Measurements from ENCODE around the gene BABAM1. TPM values are rescaled to one million over a fixed set of nuclear protein-coding genes. Genes with fewer than 3 reads are reported as not detected.

BABAM1 gene
- total RNA-seq, 1 experiment from 2014 or later, result 93.3 TPM

DNA sequence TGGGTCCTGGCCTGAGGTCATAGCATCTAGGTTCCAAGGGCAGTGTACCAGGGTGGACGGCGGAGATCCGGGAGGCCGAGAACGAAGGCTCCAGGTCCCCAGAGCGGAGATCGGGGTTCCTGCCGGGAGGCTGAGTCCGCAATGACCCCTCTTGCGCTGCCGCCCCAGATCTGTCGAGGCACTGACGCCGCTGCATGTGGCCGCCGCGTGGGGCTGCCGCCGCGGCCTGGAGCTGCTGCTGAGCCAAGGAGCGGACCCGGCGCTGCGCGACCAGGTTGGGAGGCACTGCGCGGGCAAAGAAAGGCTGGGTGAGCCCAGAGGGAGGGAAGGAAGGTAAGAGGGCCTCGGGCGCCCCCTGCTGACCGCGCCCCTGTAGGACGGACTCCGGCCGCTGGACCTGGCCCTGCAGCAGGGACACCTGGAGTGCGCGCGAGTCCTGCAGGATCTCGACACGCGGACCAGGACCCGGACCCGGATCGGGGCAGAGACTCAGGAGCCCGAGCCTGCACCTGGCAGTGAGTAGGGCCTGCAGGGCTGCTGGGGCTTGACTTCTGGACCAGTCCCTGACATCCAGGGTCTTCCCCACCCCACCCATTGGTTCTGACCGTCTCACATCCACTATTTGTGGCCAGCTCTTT, 15.4 kb downstream of the BABAM1 start:
- H4K20me1 ChIP-seq (ENCODE audit: insufficient read depth), result no peaks in the 10 kb centered on the region
- H3K27me3 ChIP-seq (ENCODE audit: insufficient read depth, low read length), result no peaks in the 10 kb centered on the region
- H3K4me2 ChIP-seq (ENCODE audit: low read length), result peak overlapping the region; percentile 82
- no TSS peak for BruUV-seq (replicated peaks)
- TF ChIP-seq, protein P1, sequence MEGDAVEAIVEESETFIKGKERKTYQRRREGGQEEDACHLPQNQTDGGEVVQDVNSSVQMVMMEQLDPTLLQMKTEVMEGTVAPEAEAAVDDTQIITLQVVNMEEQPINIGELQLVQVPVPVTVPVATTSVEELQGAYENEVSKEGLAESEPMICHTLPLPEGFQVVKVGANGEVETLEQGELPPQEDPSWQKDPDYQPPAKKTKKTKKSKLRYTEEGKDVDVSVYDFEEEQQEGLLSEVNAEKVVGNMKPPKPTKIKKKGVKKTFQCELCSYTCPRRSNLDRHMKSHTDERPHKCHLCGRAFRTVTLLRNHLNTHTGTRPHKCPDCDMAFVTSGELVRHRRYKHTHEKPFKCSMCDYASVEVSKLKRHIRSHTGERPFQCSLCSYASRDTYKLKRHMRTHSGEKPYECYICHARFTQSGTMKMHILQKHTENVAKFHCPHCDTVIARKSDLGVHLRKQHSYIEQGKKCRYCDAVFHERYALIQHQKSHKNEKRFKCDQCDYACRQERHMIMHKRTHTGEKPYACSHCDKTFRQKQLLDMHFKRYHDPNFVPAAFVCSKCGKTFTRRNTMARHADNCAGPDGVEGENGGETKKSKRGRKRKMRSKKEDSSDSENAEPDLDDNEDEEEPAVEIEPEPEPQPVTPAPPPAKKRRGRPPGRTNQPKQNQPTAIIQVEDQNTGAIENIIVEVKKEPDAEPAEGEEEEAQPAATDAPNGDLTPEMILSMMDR (IDR thresholded peaks at IDR 0.05 in 2 of 3, conservative IDR thresholded peaks at IDR 0.05 in 1 of 3; ENCODE audit: borderline replicate concordance in 1 of 3, insufficient read depth in 1 of 3, low read depth in 2 of 3, low read length in 2 of 3), result peak; percentile 83 to 93 (median 91)
- TF ChIP-seq ELF1 (IDR thresholded peaks at IDR 0.05; ENCODE audit: borderline replicate concordance, low read depth), result no peak
- TF ChIP-seq YY1 (IDR thresholded peaks at IDR 0.05; ENCODE audit: extremely low read depth, insufficient replicate concordance, low read depth, low read length), result no peak
- TF ChIP-seq SIN3A (IDR thresholded peaks at IDR 0.05; ENCODE audit: low read depth), result no peak
- no peak for TF ChIP-seq ZNF274 (IDR thresholded peaks at IDR 0.05; ENCODE audit: low read depth, low read length)
- TF ChIP-seq, protein P2, sequence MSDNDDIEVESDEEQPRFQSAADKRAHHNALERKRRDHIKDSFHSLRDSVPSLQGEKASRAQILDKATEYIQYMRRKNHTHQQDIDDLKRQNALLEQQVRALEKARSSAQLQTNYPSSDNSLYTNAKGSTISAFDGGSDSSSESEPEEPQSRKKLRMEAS (IDR thresholded peaks at IDR 0.05), result peak; percentile 82
- no peak for TF ChIP-seq POLR2AphosphoS5 (IDR thresholded peaks at IDR 0.05; ENCODE audit: low read depth, low read length)
- peak; percentile 40 for TF ChIP-seq POLR2A (IDR thresholded peaks at IDR 0.05; ENCODE audit: borderline replicate concordance, extremely low read depth, insufficient read depth, insufficient read length)
- TF ChIP-seq RAD21 (IDR thresholded peaks at IDR 0.05; ENCODE audit: low read depth), result peak; percentile 96
- peak; percentile 30; the same call in 1 of the 2 replicates for TF ChIP-seq ZFX (IDR thresholded peaks at IDR 0.05)
- no peak for TF ChIP-seq EGR1 (IDR thresholded peaks at IDR 0.05; ENCODE audit: low read depth)
- TF ChIP-seq TCF7L2 (IDR thresholded peaks at IDR 0.05; ENCODE audit: borderline replicate concordance, extremely low read depth, insufficient read depth, insufficient read length), result peak; percentile 39
- peak overlapping the region; percentile 74 for H3K27ac ChIP-seq (ENCODE audit: low read depth, low read length)
- CTCF ChIA-PET, result interaction anchor here (0.8 to 1.0 kb wide), 4 partner anchors 16 to 214 kb away, joined by 3 to 7 read pairs (median 4); partner anchors contain the start of gene BABAM1
- RAD21 ChIA-PET (ENCODE audit: low non-redundant PET in 1 of 2, low total read pairs in 2 of 2, uncharacterized antibody in 2 of 2, unreplicated experiment in 2 of 2), result no interaction called here
- intact Hi-C loops (cut with micrococcal nuclease), result loop anchor here (1.0 to 5.0 kb wide), 3 partner anchors 77 to 505 kb away; no protein-coding TSS in a partner anchor
- peak; percentile 88 for ATAC-seq
- peaks cover 0 to 7% of the 10 kb centered on the region in 2 experiments; a peak in 1 of 4 replicates for H3K36me3 ChIP-seq (ENCODE audit: control insufficient read depth in 1 of 2, insufficient read depth in 2 of 2, low read length in 2 of 2)
- H3K9me2 ChIP-seq (ENCODE audit: insufficient read depth), result no peaks in the 10 kb centered on the region
- peak overlapping the region; percentile 76 for H3K9ac ChIP-seq (ENCODE audit: low read length)
- peak overlapping the region; percentile 44 to 63 for H3K4me3 ChIP-seq (replicated peaks in 1 of 2; ENCODE audit: low read depth in 1 of 2, low read length in 2 of 2)
- H3K79me2 ChIP-seq (ENCODE audit: insufficient read depth, low read length), result peaks cover 12% of the 10 kb centered on the region; the same call in 1 of the 2 replicates
- DNase-seq (ENCODE audit: low read depth, low spot score), result peak; percentile 57
- peaks cover 0 to 26% of the 10 kb centered on the region in 2 experiments; a peak in 2 of 4 replicates for H3K4me1 ChIP-seq (ENCODE audit: control insufficient read depth in 1 of 2, insufficient read depth in 2 of 2, low read length in 2 of 2)
- POLR2A ChIA-PET, result interaction anchor here (0.7 to 2.3 kb wide), 2 partner anchors 16 to 1186 kb away, joined by 3 to 8 read pairs; partner anchors contain the start of gene BABAM1
- H2AFZ ChIP-seq (ENCODE audit: low read depth, low read length, poor library complexity, severe bottlenecking), result no peak overlapping the region
- no peaks in the 10 kb centered on the region for H3K9me3 ChIP-seq (ENCODE audit: control insufficient read depth in 1 of 2, insufficient read depth in 1 of 2, low read depth in 1 of 2, low read length in 2 of 2)
